ENCODE data around the gene ME3. TPM values are rescaled to one million over a fixed set of nuclear protein-coding genes. Genes with fewer than 3 reads are reported as not detected.

ME3 gene
- total and polyA plus RNA-seq, 2 donors (not counting 1 experiment from before 2014, with no cell fraction given), result 1.3 TPM; not detected in 1

GRCh38 chr11:86447763-86448480 lies 224.5 kb downstream of the ME3 start:
- H3K4me3 ChIP-seq (ENCODE audit: control extremely low read depth in 1 of 5, extremely low read depth in 1 of 5, insufficient read depth in 1 of 5, low read depth in 2 of 5, low read length in 4 of 5), result no peak overlapping the region
- no peak overlapping the region for H3K27ac ChIP-seq (ENCODE audit: low read length in 2 of 2)
- no peak overlapping the region for H3K9ac ChIP-seq (ENCODE audit: low read length)
- no peaks in the 10 kb centered on the region for H3K79me2 ChIP-seq (ENCODE audit: control insufficient read depth, insufficient read depth, low read length)
- no peak for TF ChIP-seq CTCF (IDR thresholded peaks at IDR 0.05)
- TF ChIP-seq EZH2 (IDR thresholded peaks at IDR 0.05; ENCODE audit: borderline replicate concordance, insufficient read depth, low read depth, low read length, poor library complexity, severe bottlenecking), result no peak
- no peaks in the 10 kb centered on the region for H3K36me3 ChIP-seq (replicated peaks in 1 of 2; ENCODE audit: control extremely low read depth in 1 of 2, control insufficient read depth in 1 of 2, extremely low read depth in 1 of 2, insufficient read depth in 2 of 2, low read length in 1 of 2)
- H3K27me3 ChIP-seq (replicated peaks in 1 of 4; ENCODE audit: control extremely low read depth in 1 of 4, control insufficient read depth in 3 of 4, insufficient read depth in 4 of 4, low read length in 3 of 4), result no peaks in the 10 kb centered on the region
- no peak overlapping the region for H3K4me2 ChIP-seq (replicated peaks; ENCODE audit: low read depth, low read length, poor library complexity, severe bottlenecking)
- DNase-seq (no peak), ATAC-seq (ENCODE audit: low read depth) (no peak)
- intact Hi-C loops (cut with micrococcal nuclease), result no loop called here
- Mint-ChIP-seq H3K27ac (no peak overlapping the region), H3K4me1 (no peaks in the 10 kb centered on the region), H3K27me3 (no peaks in the 10 kb centered on the region), H3K4me3 (no peak overlapping the region), H3K9me3 (ENCODE audit: insufficient read depth) (no peaks in the 10 kb centered on the region)
- H2AFZ ChIP-seq (ENCODE audit: insufficient read depth, low read depth, low read length, poor library complexity, severe bottlenecking), result no peak overlapping the region
- POLR2A ChIA-PET, result no interaction called here
- no peaks in the 10 kb centered on the region for H4K20me1 ChIP-seq (ENCODE audit: control insufficient read depth, insufficient read depth, low read length, poor library complexity, severe bottlenecking)
- H3K4me1 ChIP-seq (ENCODE audit: control insufficient read depth in 2 of 2, insufficient read depth in 2 of 2, low read length in 2 of 2), result no peaks in the 10 kb centered on the region
- CTCF ChIA-PET, result interaction anchor here (1.5 to 1.9 kb wide), 2 partner anchors 9 to 14 kb away, joined by 3 to 7 read pairs; no protein-coding TSS in a partner anchor
- 0% methylated on average over 2 of the region's 3 CpGs for WGBS (ENCODE audit: insufficient coverage)
- H3K9me3 ChIP-seq (ENCODE audit: control extremely low read depth in 1 of 3, control insufficient read depth in 2 of 3, insufficient read depth in 1 of 3, low read length in 2 of 3), result no peaks in the 10 kb centered on the region

DNA sequence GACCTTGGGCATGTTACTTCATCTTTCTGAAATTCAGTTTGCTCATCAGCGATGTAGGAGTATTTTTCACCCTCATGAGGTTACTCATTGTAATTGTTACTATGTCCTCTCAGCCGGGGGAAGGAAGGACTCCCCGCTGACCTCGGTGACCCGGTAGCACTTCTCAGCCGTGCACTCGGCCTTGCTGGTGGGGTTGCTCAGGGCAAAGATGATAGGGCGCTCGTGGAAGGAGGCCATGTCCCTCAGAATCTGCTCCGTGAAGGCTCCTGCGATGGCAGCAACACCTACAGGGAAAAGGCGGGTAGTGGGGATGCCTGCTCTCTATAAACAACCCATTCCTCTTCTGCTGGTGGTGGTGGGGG lies 225.5 kb downstream of the ME3 start:
- 97% methylated on average over 6 of the region's 12 CpGs for WGBS (ENCODE audit: insufficient coverage)
- no peaks in the 10 kb centered on the region for H3K4me1 Mint-ChIP-seq
- no peak for ATAC-seq (ENCODE audit: low read depth)

More for the DNA sequence above, 225.5 kb downstream of the ME3 start:
- no peaks in the 10 kb centered on the region for H4K20me1 ChIP-seq (ENCODE audit: control insufficient read depth, insufficient read depth, low read length, poor library complexity, severe bottlenecking)
- no peaks in the 10 kb centered on the region for H3K36me3 ChIP-seq (replicated peaks in 1 of 2; ENCODE audit: control extremely low read depth in 1 of 2, control insufficient read depth in 1 of 2, extremely low read depth in 1 of 2, insufficient read depth in 2 of 2, low read length in 1 of 2)
- intact Hi-C loops (cut with micrococcal nuclease), result no loop called here
- Mint-ChIP-seq H3K27ac (no peak overlapping the region), H3K9me3 (ENCODE audit: insufficient read depth) (no peaks in the 10 kb centered on the region), H3K27me3 (no peaks in the 10 kb centered on the region), H3K4me3 (no peak overlapping the region)
- ChIA-PET CTCF (interaction anchor here (1.5 to 1.9 kb wide), 2 partner anchors 10 to 15 kb away, joined by 3 to 7 read pairs; no protein-coding TSS in a partner anchor), POLR2A (no interaction called here)
- no peak overlapping the region for H3K4me3 ChIP-seq (ENCODE audit: control extremely low read depth in 1 of 5, extremely low read depth in 1 of 5, insufficient read depth in 1 of 5, low read depth in 2 of 5, low read length in 4 of 5)
- no peak for TF ChIP-seq EZH2 (IDR thresholded peaks at IDR 0.05; ENCODE audit: borderline replicate concordance, insufficient read depth, low read depth, low read length, poor library complexity, severe bottlenecking)
- TF ChIP-seq CTCF (IDR thresholded peaks at IDR 0.05), result no peak
- no peaks in the 10 kb centered on the region for H3K27me3 ChIP-seq (replicated peaks in 1 of 4; ENCODE audit: control extremely low read depth in 1 of 4, control insufficient read depth in 3 of 4, insufficient read depth in 4 of 4, low read length in 3 of 4)
- H3K4me2 ChIP-seq (replicated peaks; ENCODE audit: low read depth, low read length, poor library complexity, severe bottlenecking), result no peak overlapping the region
- H3K9ac ChIP-seq (ENCODE audit: low read length), result no peak overlapping the region
- H3K4me1 ChIP-seq (ENCODE audit: control insufficient read depth in 2 of 2, insufficient read depth in 2 of 2, low read length in 2 of 2), result no peaks in the 10 kb centered on the region
- no peak for DNase-seq
- no peak overlapping the region for H2AFZ ChIP-seq (ENCODE audit: insufficient read depth, low read depth, low read length, poor library complexity, severe bottlenecking)
- no peaks in the 10 kb centered on the region for H3K9me3 ChIP-seq (ENCODE audit: control extremely low read depth in 1 of 3, control insufficient read depth in 2 of 3, insufficient read depth in 1 of 3, low read length in 2 of 3)
- no peak overlapping the region for H3K27ac ChIP-seq (ENCODE audit: low read length in 2 of 2)
- H3K79me2 ChIP-seq (ENCODE audit: control insufficient read depth, insufficient read depth, low read length), result no peaks in the 10 kb centered on the region
